Epidermal melanocyte (primary cell): Measurements from ENCODE around the gene KLK12.
"Not testable (repeated sequence)": the region's sequence is repeated elsewhere in the genome, so short reads cannot be mapped to it uniquely, and the experiment has no call there.

Experiments
- DNase-seq: peaks from one replicate; pipeline ENCODE4 v3.0.0; 2011; ENCODE audit warnings: low spot score; ENCODE audit not compliant: insufficient read length

The KLK12 gene

DNA sequence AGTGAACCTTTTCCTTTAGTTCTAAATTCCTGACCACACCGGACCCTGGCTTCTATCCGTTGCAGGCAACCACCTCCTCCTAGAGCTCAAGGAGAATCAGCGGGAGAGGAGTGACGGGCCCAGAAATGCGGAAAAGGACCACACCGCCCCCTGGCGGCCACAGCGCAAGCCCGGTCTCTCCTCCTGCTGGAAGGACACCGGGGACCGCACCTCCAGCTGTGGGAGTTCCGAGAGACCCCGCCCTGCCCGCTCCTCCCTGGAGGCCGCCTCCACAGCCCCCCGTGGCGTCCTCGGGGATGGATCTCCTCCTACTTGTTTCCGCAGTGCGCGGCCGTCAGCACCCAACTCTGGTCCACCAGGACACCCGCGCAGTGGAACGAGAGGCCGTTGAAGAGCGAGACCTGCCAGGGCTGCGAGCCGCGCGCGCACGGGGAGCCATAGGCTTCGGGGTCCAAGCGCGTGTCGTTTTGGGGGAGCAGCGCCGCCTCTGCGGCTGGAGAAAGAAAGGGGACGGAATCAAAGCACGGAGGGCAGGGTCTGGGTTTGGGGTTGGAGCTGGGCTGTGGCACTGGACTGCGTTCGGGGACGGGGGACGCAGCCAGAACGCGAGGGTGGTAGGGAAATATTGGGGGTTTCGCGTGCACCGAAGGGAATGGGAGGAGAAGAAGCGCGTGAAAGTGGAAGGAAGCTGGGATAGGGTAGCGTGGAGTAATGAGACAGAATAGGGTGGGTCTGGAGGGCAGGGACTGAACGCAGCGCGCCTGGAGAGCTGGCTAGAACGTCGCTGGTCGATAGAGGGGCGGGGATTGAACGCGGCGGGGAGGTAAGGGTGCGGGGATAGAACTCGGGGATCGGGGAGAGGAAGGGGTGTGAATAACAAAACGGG lies 17.8 kb downstream of the KLK12 start:
- DNase-seq: no peak

DNA sequence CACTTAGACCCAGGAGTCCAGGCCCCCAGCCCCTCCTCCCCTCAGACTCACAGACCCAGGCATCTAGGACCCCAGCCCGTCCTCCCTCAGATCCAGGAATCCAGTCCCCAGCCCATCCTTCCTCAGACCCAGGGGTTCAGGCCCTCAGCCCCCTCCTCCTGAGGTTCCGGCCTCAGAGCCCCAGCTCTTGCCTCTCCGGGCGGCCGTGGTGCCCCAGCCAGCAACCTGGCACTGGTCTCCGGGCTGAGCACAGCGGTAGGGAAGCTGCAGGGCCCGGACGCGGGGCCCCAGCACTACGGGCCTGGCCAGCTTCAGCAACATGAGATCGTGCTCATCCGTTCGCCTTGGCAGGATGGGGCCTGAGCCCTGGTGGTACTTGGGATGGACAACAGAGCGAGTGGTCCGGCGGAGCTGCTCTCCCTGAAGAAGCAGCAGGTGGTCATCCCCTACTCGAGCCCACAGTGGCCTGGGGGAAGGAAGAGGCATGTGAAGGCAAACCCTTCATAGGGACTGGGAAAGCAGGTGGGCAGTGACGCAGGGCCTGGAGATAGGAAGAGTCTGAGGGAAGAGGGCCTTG lies 19.0 kb downstream of the KLK12 start:
- DNase-seq: no peak

- no peak for DNase-seq
These were observed 20.6 kb downstream of the KLK12 start for GRCh38 chr19:51014242-51014641.

GRCh38 chr19:51012661-51013190 lies 22.1 kb downstream of the KLK12 start:
- DNase-seq: no peak

- DNase-seq: no peak
These were observed 24.6 kb downstream of the KLK12 start for GRCh38 chr19:51010066-51010795.

- no peak for DNase-seq
These were observed 25.5 kb downstream of the KLK12 start for GRCh38 chr19:51009061-51009891.

- DNase-seq: no peak
These were observed 27.3 kb downstream of the KLK12 start for GRCh38 chr19:51007488-51007887.

DNA sequence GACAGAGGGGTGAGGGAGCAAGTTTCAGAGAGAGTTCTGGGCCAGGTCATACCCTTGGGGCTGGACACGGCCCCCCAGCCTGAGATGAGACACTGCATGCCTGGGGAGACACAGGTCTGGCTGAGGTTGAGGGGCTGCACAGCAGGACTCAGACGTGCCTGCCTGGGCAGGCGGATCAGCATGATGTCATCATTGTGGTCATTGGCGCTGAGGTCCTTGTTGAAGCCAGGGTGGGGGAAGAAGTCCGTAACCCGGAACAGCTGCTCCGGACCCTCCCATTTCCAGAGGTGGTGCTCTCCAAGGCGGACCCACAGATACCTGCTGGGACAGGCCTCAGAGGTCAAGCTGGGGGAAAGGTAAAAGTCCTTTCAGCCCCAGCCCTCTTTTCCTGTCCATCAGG lies 28.4 kb downstream of the KLK12 start:
- DNase-seq: no peak

GRCh38 chr19:51005248-51005647 lies 29.6 kb downstream of the KLK12 start:
- no peak for DNase-seq

DNA sequence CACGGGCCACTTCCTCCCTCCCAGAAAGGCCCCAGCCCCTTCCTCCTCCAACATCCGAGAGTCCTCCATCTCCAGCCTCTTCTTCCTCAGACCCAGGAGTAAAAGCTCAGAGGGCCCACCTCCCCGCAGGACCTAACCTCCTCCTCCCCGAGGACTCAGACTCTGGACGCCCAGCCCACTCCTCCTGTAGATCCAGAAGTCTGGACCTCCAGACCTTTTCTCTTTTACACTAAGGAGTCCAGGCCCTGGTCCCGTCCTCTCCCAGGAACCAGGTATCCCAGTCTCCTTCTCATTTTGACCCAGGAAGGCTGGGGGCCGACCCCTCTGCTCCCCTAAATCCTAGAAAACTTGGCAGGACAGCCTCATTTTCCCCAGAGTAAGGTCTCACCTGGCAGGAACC lies 31.5 kb downstream of the KLK12 start:
- no peak for DNase-seq

DNA sequence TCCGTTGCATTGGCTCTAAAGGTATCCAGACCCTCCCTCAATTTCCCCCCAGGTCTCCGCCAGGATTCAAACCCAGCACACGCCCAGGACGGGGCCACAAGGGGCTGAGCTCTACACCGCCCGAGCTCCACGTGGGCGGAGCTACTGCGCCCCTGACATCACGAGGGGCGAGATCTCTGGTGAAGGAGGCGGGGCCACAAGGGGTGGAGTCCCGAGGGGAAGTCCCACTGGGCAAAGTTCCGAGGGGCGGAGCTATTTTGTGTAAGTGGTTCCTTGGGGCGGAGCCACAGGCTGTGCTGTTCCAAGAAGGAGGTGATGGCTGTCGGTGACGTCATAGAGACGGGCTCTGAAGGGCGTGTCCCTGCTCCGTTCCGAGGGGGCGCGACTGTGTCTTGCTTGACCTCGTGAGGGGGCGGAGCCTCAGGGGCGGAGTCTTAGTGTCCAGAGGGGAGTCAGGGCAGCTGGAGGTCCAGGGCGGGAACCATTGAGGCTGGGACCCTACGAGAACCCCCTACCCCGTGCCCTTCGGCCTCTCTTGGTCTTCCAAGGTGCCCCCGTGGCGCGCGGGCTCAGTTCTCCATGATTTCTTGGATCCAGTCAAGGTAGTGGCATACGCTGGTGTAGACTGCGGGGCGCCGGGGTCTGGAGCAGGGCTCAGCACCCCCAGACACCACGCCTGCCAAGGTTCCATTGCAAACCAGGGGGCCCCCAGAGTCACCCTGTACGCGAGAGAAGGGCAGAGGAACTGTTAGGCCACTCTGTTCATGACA lies 32.1 kb downstream of the KLK12 start:
- no peak for DNase-seq

GRCh38 chr19:51002089-51002532 lies 32.7 kb downstream of the KLK12 start:
- DNase-seq: no peak

- no peak for DNase-seq
These were observed 33.3 kb downstream of the KLK12 start, which contains the start of gene KLK8 for GRCh38 chr19:51001515-51001914. Gene KLK8 (minus strand): TSS chr19:51001604. CDS start chr19:51001167, 437 bp downstream.

GRCh38 chr19:51000981-51001380 lies 33.8 kb downstream of the KLK12 start:
- no peak for DNase-seq

DNA sequence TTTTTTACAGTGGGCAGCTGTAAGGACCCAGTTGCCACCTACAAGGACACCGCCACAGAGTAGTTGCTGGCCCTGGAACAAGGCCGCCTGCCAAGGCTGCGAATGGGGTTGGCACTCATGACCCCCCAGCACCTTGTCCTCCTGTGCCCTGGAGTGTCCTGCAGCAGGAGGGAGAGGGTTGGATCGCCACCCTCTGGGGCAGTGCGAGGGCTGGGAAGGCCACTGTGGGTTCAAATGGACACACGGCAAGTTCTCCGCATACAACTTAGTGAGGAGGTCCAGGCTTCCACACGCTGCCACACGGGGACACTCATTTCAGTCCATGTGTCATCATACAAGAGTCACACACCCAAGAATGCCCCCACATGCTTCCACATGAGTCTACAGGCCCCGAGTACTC lies 34.4 kb downstream of the KLK12 start:
- DNase-seq: no peak

GRCh38 chr19:50998686-50999085 lies 36.1 kb downstream of the KLK12 start:
- no peak for DNase-seq

- no peak for DNase-seq
These were observed 36.7 kb downstream of the KLK12 start for GRCh38 chr19:50998061-50998460.

DNA sequence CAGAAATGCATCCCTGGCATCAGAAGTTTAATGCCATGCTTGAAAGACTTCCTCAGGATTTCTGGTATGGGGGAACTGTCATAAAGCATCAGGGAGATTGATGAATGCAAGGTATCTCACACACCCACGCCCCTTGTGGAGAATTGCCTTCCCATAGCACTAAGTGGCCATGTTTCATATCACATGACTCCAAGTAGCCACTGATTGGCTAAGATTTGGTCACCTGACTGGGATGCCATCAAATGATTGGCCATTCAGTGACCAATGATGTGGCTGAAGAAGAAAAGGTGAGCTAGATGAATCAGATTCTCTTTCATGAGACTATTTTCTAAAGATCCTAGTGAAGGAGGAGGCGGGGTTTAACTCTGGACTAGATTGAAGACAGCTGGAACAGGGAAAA lies 40.7 kb downstream of the KLK12 start:
- no peak for DNase-seq

GRCh38 chr19:50992666-50993035 lies 42.2 kb downstream of the KLK12 start:
- no peak for DNase-seq

DNA sequence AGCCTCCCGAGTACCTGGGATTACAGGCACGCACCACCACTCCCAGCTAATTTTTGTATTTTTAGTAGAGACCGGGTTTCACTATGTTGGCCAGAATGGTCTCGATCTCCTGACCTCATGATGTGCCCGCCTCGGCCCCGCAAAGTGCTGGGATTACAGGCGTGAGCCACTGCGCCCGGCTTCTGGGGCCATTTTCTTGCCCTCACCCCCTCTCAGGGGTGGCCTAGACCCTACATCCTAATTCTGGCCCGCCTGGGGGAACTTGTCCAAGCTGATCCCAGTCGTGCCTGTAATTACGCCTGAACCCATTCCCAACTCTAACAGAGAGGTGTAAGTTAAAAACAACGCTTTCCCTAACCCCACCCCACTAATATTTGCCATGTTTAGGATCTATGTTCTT lies 50.4 kb downstream of the KLK12 start:
- DNase-seq: not testable (repeated sequence)
